H1 (cell line): ENCODE measurements around the gene SEPTIN5. TPM values are rescaled to one million over a fixed set of nuclear protein-coding genes. Genes with fewer than 3 reads are reported as not detected.

ENCODE experiments used
- CTBP2 ChIP-seq: IDR thresholded peaks from 2 replicates; pipeline ENCODE4 v1.7.0; 2011; ENCODE audit warnings: borderline replicate concordance, mild to moderate bottlenecking, moderate library complexity, mixed read lengths, low read length; ENCODE audit not compliant: insufficient read depth, insufficient read length
- EGR1 ChIP-seq: IDR thresholded peaks from 2 replicates; pipeline ENCODE4 v1.6.1; 2011; ENCODE audit warnings: low read depth, low read length, borderline replicate concordance
- KDM1A ChIP-seq: fragments of 200-600, 300-600 bp; sonication (generic); IDR thresholded peaks from 2 replicates; pipeline ENCODE4 v1.7.1; 2016; ENCODE audit warnings: mild to moderate bottlenecking, low read length, borderline replicate concordance
- SRF ChIP-seq: IDR thresholded peaks from 2 replicates; pipeline ENCODE4 v1.6.1; 2011; ENCODE audit warnings: mild to moderate bottlenecking, low read depth, low read length, moderate library complexity
- polyA plus RNA-seq, 7 experiments: library from polyadenylated mRNA; depleted of rRNA in 3 of 7; stranded (reverse) in 5 of 7; unstranded in 2 of 7; fragments of >200 nt in 5 of 7; fragments of 200-250 nt in 2 of 7; gene quantifications; 1 replicate in 5 of 7; 2 replicates in 1 of 7; 4 replicates in 1 of 7; pipeline versions ENCODE4 v1.2.1 to v1.2.3, GENCODE V29; 2011 to 2013; ENCODE audit warnings: missing spikeins in 2 of 7, mixed read lengths in 2 of 7
- total RNA-seq: library from RNA; stranded (reverse); fragmentation: NEBNext Ultra II Directional; extraction: Animal tissue kit (Norgen Biotek cat#: 25700); gene quantifications from 2 replicates; pipeline ENCODE4 v1.2.1, GENCODE V29; 2021

SEPTIN5 gene
- total and polyA plus RNA-seq, 2 of the 8 experiments (the other 6 are each of a cell fraction or from before 2014, with no cell fraction given) = 6.0 to 8.6 TPM

GRCh38 chr22:19730198-19730597, 15.9 kb downstream of the SEPTIN5 start (continued):
- TF ChIP-seq SRF = no peak
- no peak for TF ChIP-seq EGR1
- TF ChIP-seq CTBP2 = no peak
- no peak for TF ChIP-seq KDM1A
